ENCODE data around the gene CYSLTR2. TPM values are rescaled to one million over a fixed set of nuclear protein-coding genes. Genes with fewer than 3 reads are reported as not detected.
"Not testable (repeated sequence)": the region's sequence is repeated elsewhere in the genome, so short reads cannot be mapped to it uniquely, and the experiment has no call there.

The CYSLTR2 gene
- total and polyA plus RNA-seq, 9 donors: 0.30 to 8.3 (median 2.1) TPM

GRCh38 chr13:48656608-48657007 is 2.9 kb downstream of the CYSLTR2 start:
- Histone ChIP-seq H3K27me3 (no peaks in the 10 kb centered on the region), H3K27ac (no peak overlapping the region), H3K36me3 (no peaks in the 10 kb centered on the region), H3K4me3 (no peak overlapping the region), H3K9me3 (no peaks in the 10 kb centered on the region), H3K4me1 (ENCODE audit: insufficient read depth) (peaks cover 5% of the 10 kb centered on the region)
- 56 to 78% (median 71%) methylated on average over 3 of the region's 3 CpGs for WGBS, 3 donors
- intact Hi-C loops (cut with DNase I): no loop called here
- DNase-seq: no peak
- TF ChIP-seq POLR2A (IDR thresholded peaks at IDR 0.05) (no peak), EP300 (IDR thresholded peaks at IDR 0.05) (no peak), CTCF (IDR thresholded peaks at IDR 0.05) (no peak)

- Histone ChIP-seq H3K4me1 (ENCODE audit: insufficient read depth) (peaks cover 5% of the 10 kb centered on the region), H3K4me3 (no peak overlapping the region), H3K27ac (peak overlapping the region in 1 of 2 donors; percentile 73), H3K27me3 (no peaks in the 10 kb centered on the region), H3K36me3 (no peaks in the 10 kb centered on the region), H3K9me3 (no peaks in the 10 kb centered on the region)
- intact Hi-C loops (cut with DNase I): no loop called here
- DNase-seq: peak in 1 of 5 donors; percentile 16
- WGBS, 3 donors: 16 to 31% (median 19%) methylated on average over 4 of the region's 4 CpGs
- TF ChIP-seq POLR2A (IDR thresholded peaks at IDR 0.05) (no peak), CTCF (IDR thresholded peaks at IDR 0.05) (no peak), EP300 (IDR thresholded peaks at IDR 0.05) (no peak)
Observed at GRCh38 chr13:48660361-48661076, 6.8 kb downstream of the CYSLTR2 start.

GRCh38 chr13:48661107-48661506 is 7.4 kb downstream of the CYSLTR2 start:
- no peak for TF ChIP-seq POLR2A (IDR thresholded peaks at IDR 0.05)
- peak overlapping the region in 1 of 2 donors; percentile 73 for H3K27ac ChIP-seq
- no peak overlapping the region for H3K4me3 ChIP-seq
- intact Hi-C loops (cut with DNase I): no loop called here
- no peaks in the 10 kb centered on the region for H3K36me3 ChIP-seq
- no peaks in the 10 kb centered on the region for H3K27me3 ChIP-seq
- no peaks in the 10 kb centered on the region for H3K9me3 ChIP-seq
- peaks cover 5% of the 10 kb centered on the region for H3K4me1 ChIP-seq (ENCODE audit: insufficient read depth)
- 82 to 91% (median 85%) methylated on average over 5 of the region's 5 CpGs for WGBS, 3 donors
- DNase-seq: no peak

- TF ChIP-seq POLR2A (IDR thresholded peaks at IDR 0.05): no peak
- no peak for TF ChIP-seq EP300 (IDR thresholded peaks at IDR 0.05)
- H3K4me3 ChIP-seq: no peak overlapping the region
- H3K9me3 ChIP-seq: no peaks in the 10 kb centered on the region
- DNase-seq: no peak
- intact Hi-C loops (cut with DNase I): no loop called here
- H3K4me1 ChIP-seq (ENCODE audit: insufficient read depth): peaks cover 5% of the 10 kb centered on the region
- no peaks in the 10 kb centered on the region for H3K27me3 ChIP-seq
- no peak overlapping the region for H3K27ac ChIP-seq
- 78 to 83% (median 80%) methylated on average over 1 of the region's 1 CpG for WGBS, 3 donors
- no peaks in the 10 kb centered on the region for H3K36me3 ChIP-seq
Observed at GRCh38 chr13:48662226-48662625, 8.5 kb downstream of the CYSLTR2 start.

- H3K9me3 ChIP-seq: no peaks in the 10 kb centered on the region
- WGBS, 3 donors: 62 to 68% (median 62%) methylated on average over 3 of the region's 3 CpGs
- TF ChIP-seq CTCF (IDR thresholded peaks at IDR 0.05) (no peak), POLR2A (IDR thresholded peaks at IDR 0.05) (no peak), EP300 (IDR thresholded peaks at IDR 0.05) (no peak)
- no peaks in the 10 kb centered on the region for H3K4me1 ChIP-seq (ENCODE audit: insufficient read depth)
- no peak for DNase-seq
- no peaks in the 10 kb centered on the region for H3K36me3 ChIP-seq
- no peak overlapping the region for H3K4me3 ChIP-seq
- no peaks in the 10 kb centered on the region for H3K27me3 ChIP-seq
- no peak overlapping the region for H3K27ac ChIP-seq
- intact Hi-C loops (cut with DNase I): no loop called here
Observed at GRCh38 chr13:48667136-48667535, 13.4 kb downstream of the CYSLTR2 start.

- 83 to 91% (median 84%) methylated on average over 2 of the region's 2 CpGs for WGBS, 3 donors
- H3K36me3 ChIP-seq; H3K9me3 ChIP-seq; DNase-seq; H3K27me3 ChIP-seq; H3K27ac ChIP-seq; H3K4me3 ChIP-seq; H3K4me1 ChIP-seq (ENCODE audit: insufficient read depth); intact Hi-C loops (cut with DNase I): not testable (repeated sequence)
Observed at GRCh38 chr13:48671421-48671820, 17.7 kb downstream of the CYSLTR2 start.
